NCI-H460 (cell line): ENCODE measurements around the gene PTPN1. TPM values are rescaled to one million over a fixed set of nuclear protein-coding genes. Genes with fewer than 3 reads are reported as not detected.
"Not testable (repeated sequence)": the region's sequence is repeated elsewhere in the genome, so short reads cannot be mapped to it uniquely, and the experiment has no call there.

ENCODE experiments used
- DNase-seq: peaks from one replicate; pipeline ENCODE4 v3.0.0-alpha.2; 2016; ENCODE audit warnings: low read depth; ENCODE audit errors: extremely low read depth
- total RNA-seq: library from RNA; depleted of rRNA; stranded (reverse); fragments of >200 nt; shearing (Covaris generic); gene quantifications from 2 replicates; pipeline ENCODE4 v1.2.3, GENCODE V29; 2014

The PTPN1 gene
- total RNA-seq, 1 experiment from 2014 or later = 26.5 TPM

- DNase-seq = no peak
These were observed 16.3 kb downstream of the PTPN1 start for GRCh38 chr20:50526403-50526989.

- DNase-seq = no peak
These were observed 17.0 kb downstream of the PTPN1 start for GRCh38 chr20:50527068-50527605.

GRCh38 chr20:50528129-50528528 lies 17.9 kb downstream of the PTPN1 start:
- DNase-seq = no peak

GRCh38 chr20:50528804-50529351 lies 18.7 kb downstream of the PTPN1 start:
- no peak for DNase-seq

- DNase-seq = no peak
These were observed 22.0 kb downstream of the PTPN1 start for GRCh38 chr20:50532221-50532620.

- DNase-seq = no peak
These were observed 22.9 kb downstream of the PTPN1 start for GRCh38 chr20:50533061-50533460.

- DNase-seq = no peak
These were observed 23.3 kb downstream of the PTPN1 start for GRCh38 chr20:50533464-50533863.

GRCh38 chr20:50534567-50534966 lies 24.4 kb downstream of the PTPN1 start:
- DNase-seq = no peak

- DNase-seq = no peak
These were observed 25.0 kb downstream of the PTPN1 start for GRCh38 chr20:50535162-50535561.

GRCh38 chr20:50536333-50536732 lies 26.1 kb downstream of the PTPN1 start:
- no peak for DNase-seq

- no peak for DNase-seq
These were observed 27.5 kb downstream of the PTPN1 start for GRCh38 chr20:50537546-50538201.

GRCh38 chr20:50538276-50538675 lies 28.1 kb downstream of the PTPN1 start:
- DNase-seq = no peak

- DNase-seq = not testable (repeated sequence)
These were observed 29.6 kb downstream of the PTPN1 start for GRCh38 chr20:50539798-50540197.

GRCh38 chr20:50540620-50541605 lies 30.7 kb downstream of the PTPN1 start:
- peak; percentile 14 for DNase-seq

- DNase-seq = no peak
These were observed 31.4 kb downstream of the PTPN1 start for GRCh38 chr20:50541606-50542041.

GRCh38 chr20:50543326-50543725 lies 33.1 kb downstream of the PTPN1 start:
- no peak for DNase-seq

- no peak for DNase-seq
These were observed 34.9 kb downstream of the PTPN1 start for GRCh38 chr20:50545126-50545525.

- DNase-seq = no peak
These were observed 36.6 kb downstream of the PTPN1 start for GRCh38 chr20:50546729-50547314.

GRCh38 chr20:50547964-50548363 lies 37.8 kb downstream of the PTPN1 start:
- no peak for DNase-seq

- DNase-seq = no peak
These were observed 38.2 kb downstream of the PTPN1 start for GRCh38 chr20:50548396-50548795.
